ENCODE results near the gene C9orf72.
A peak's percentile ranks its signal among the peaks of the same experiment; 100 is the strongest.

The C9orf72 gene

GRCh38 chr9:27528076-27528885 lies 45.0 kb downstream of the C9orf72 start:
- Histone ChIP-seq H3K36me3 (ENCODE audit: insufficient read depth, low read depth, low read length) (no peaks in the 10 kb centered on the region), H3K27ac (ENCODE audit: low read length) (no peak overlapping the region), H3K9ac (ENCODE audit: low read depth, low read length) (peak overlapping the region; percentile 76; the same call in 1 of the 2 replicates), H3K4me3 (ENCODE audit: low read length) (peak overlapping the region; percentile 83), H3K9me3 (ENCODE audit: insufficient read depth, low read depth, low read length) (no peaks in the 10 kb centered on the region), H3K4me1 (ENCODE audit: insufficient read depth, low read length) (peaks cover 23% of the 10 kb centered on the region), H3K27me3 (ENCODE audit: insufficient read depth, low read length) (peaks cover 17% of the 10 kb centered on the region)

DNA sequence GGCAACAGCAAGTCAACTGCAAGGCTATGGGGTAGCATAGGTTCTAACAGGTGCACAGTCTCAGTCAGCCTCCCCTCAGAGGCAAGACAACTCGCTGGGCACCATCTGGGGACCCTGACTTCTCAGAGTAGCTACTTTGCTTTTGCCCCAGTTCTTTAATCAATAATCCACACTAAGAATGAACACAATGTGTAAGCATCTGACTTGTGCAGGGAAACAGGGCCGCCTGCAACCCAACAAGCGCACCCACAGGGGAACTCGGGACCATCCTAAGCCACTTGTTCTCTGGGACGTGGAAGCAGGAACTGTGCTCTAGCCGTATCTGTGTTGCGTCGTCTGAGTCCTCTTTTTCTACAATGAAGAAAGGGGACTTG lies 45.6 kb downstream of the C9orf72 start:
- Histone ChIP-seq H3K27ac (ENCODE audit: low read length) (no peak overlapping the region), H3K9me3 (ENCODE audit: insufficient read depth, low read depth, low read length) (no peaks in the 10 kb centered on the region), H3K4me1 (ENCODE audit: insufficient read depth, low read length) (peaks cover 28% of the 10 kb centered on the region), H3K9ac (ENCODE audit: low read depth, low read length) (peak overlapping the region; percentile 76; the same call in 1 of the 2 replicates), H3K4me3 (ENCODE audit: low read length) (peak overlapping the region; percentile 83), H3K27me3 (ENCODE audit: insufficient read depth, low read length) (peaks cover 17% of the 10 kb centered on the region), H3K36me3 (ENCODE audit: insufficient read depth, low read depth, low read length) (no peaks in the 10 kb centered on the region)

- Histone ChIP-seq H3K27ac (ENCODE audit: low read length) (no peak within 1 kb of the TSS), H3K4me1 (ENCODE audit: insufficient read depth, low read length) (peaks cover 27% of the 10 kb centered on the region), H3K4me3 (ENCODE audit: low read length) (no peak within 1 kb of the TSS), H3K36me3 (ENCODE audit: insufficient read depth, low read depth, low read length) (no peaks in the 10 kb centered on the region), H3K27me3 (ENCODE audit: insufficient read depth, low read length) (peaks cover 17% of the 10 kb centered on the region), H3K9me3 (ENCODE audit: insufficient read depth, low read depth, low read length) (no peaks in the 10 kb centered on the region), H3K9ac (ENCODE audit: low read depth, low read length) (no peak within 1 kb of the TSS)
These were observed 49.0 kb downstream of the C9orf72 start, which contains the start of gene IFNK for GRCh38 chr9:27524236-27524635. IFNK (plus strand) TSS chr9:27524290; CDS start chr9:27524337, 47 bp downstream.

DNA sequence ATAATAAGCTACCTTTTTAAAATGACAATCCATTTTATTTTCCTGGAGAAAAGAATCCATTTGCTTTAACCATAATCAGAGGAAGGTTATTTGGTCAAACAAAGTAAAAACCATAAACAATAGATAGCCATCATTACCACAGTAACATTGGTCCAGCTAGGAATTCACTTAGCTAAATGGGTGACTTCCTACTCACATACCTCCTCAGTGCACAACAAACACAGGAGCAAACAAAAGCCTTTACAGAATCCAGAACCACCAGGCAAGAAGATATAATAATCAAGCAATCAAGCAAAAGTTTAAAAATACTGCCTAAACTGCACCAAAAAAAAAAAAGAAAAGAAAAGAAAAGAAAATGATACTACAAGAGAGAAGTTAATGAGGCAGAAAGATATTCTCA lies 50.1 kb downstream of the C9orf72 start:
- peaks cover 27% of the 10 kb centered on the region for H3K4me1 ChIP-seq (ENCODE audit: insufficient read depth, low read length)
- no peak overlapping the region for H3K27ac ChIP-seq (ENCODE audit: low read length)

GRCh38 chr9:27520986-27521385 lies 52.3 kb downstream of the C9orf72 start:
- Histone ChIP-seq H3K4me3 (ENCODE audit: low read length) (no peak overlapping the region), H3K36me3 (ENCODE audit: insufficient read depth, low read depth, low read length) (no peaks in the 10 kb centered on the region), H3K27me3 (ENCODE audit: insufficient read depth, low read length) (peaks cover 2% of the 10 kb centered on the region), H3K4me1 (ENCODE audit: insufficient read depth, low read length) (peaks cover 16% of the 10 kb centered on the region), H3K27ac (ENCODE audit: low read length) (no peak overlapping the region), H3K9me3 (ENCODE audit: insufficient read depth, low read depth, low read length) (no peaks in the 10 kb centered on the region), H3K9ac (ENCODE audit: low read depth, low read length) (no peak overlapping the region)

More for the DNA sequence above, 50.1 kb downstream of the C9orf72 start:
- Histone ChIP-seq H3K36me3 (ENCODE audit: insufficient read depth, low read depth, low read length) (no peaks in the 10 kb centered on the region), H3K4me3 (ENCODE audit: low read length) (no peak overlapping the region), H3K27me3 (ENCODE audit: insufficient read depth, low read length) (peaks cover 17% of the 10 kb centered on the region), H3K9me3 (ENCODE audit: insufficient read depth, low read depth, low read length) (no peaks in the 10 kb centered on the region), H3K9ac (ENCODE audit: low read depth, low read length) (no peak overlapping the region)

- Histone ChIP-seq H3K27me3 (ENCODE audit: insufficient read depth, low read length) (no peaks in the 10 kb centered on the region), H3K4me3 (ENCODE audit: low read length) (no peak overlapping the region), H3K9me3 (ENCODE audit: insufficient read depth, low read depth, low read length) (no peaks in the 10 kb centered on the region), H3K9ac (ENCODE audit: low read depth, low read length) (no peak overlapping the region), H3K36me3 (ENCODE audit: insufficient read depth, low read depth, low read length) (no peaks in the 10 kb centered on the region), H3K27ac (ENCODE audit: low read length) (no peak overlapping the region), H3K4me1 (ENCODE audit: insufficient read depth, low read length) (peaks cover 11% of the 10 kb centered on the region)
These were observed 53.5 kb downstream of the C9orf72 start for GRCh38 chr9:27519466-27520465.

GRCh38 chr9:27518809-27519208 lies 54.5 kb downstream of the C9orf72 start:
- Histone ChIP-seq H3K4me3 (ENCODE audit: low read length) (no peak overlapping the region), H3K36me3 (ENCODE audit: insufficient read depth, low read depth, low read length) (no peaks in the 10 kb centered on the region), H3K9me3 (ENCODE audit: insufficient read depth, low read depth, low read length) (no peaks in the 10 kb centered on the region), H3K4me1 (ENCODE audit: insufficient read depth, low read length) (peaks cover 11% of the 10 kb centered on the region), H3K9ac (ENCODE audit: low read depth, low read length) (no peak overlapping the region), H3K27ac (ENCODE audit: low read length) (no peak overlapping the region), H3K27me3 (ENCODE audit: insufficient read depth, low read length) (no peaks in the 10 kb centered on the region)

- Histone ChIP-seq H3K27me3 (ENCODE audit: insufficient read depth, low read length) (no peaks in the 10 kb centered on the region), H3K36me3 (ENCODE audit: insufficient read depth, low read depth, low read length) (no peaks in the 10 kb centered on the region), H3K9ac (ENCODE audit: low read depth, low read length) (no peak overlapping the region), H3K4me1 (ENCODE audit: insufficient read depth, low read length) (peaks cover 7% of the 10 kb centered on the region), H3K27ac (ENCODE audit: low read length) (no peak overlapping the region), H3K4me3 (ENCODE audit: low read length) (no peak overlapping the region), H3K9me3 (ENCODE audit: insufficient read depth, low read depth, low read length) (no peaks in the 10 kb centered on the region)
These were observed 55.3 kb downstream of the C9orf72 start for GRCh38 chr9:27518006-27518405.

DNA sequence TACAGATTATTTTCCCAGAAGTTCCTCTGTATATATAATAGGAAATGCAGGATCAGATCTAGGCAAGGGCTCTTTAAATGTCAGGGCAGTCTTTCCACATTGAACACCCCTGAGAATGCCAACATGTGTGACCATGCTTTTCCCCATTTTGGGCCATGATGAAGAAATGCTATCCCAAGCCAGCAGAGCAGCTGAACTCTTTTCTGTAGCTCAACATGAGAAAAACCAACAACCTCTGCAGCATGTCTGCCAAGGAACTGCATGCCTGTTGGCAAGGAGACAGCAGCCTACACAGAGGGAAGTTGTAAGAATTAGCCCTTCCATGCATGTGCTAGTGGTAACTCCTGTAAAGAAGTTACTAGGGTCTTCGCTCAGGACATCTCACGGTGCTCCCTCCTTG lies 58.7 kb downstream of the C9orf72 start:
- Histone ChIP-seq H3K9me3 (ENCODE audit: insufficient read depth, low read depth, low read length) (no peaks in the 10 kb centered on the region), H3K9ac (ENCODE audit: low read depth, low read length) (no peak overlapping the region), H3K4me1 (ENCODE audit: insufficient read depth, low read length) (peaks cover 2% of the 10 kb centered on the region; the same call in 1 of the 2 replicates), H3K4me3 (ENCODE audit: low read length) (no peak overlapping the region), H3K27ac (ENCODE audit: low read length) (no peak overlapping the region), H3K36me3 (ENCODE audit: insufficient read depth, low read depth, low read length) (no peaks in the 10 kb centered on the region), H3K27me3 (ENCODE audit: insufficient read depth, low read length) (no peaks in the 10 kb centered on the region)

DNA sequence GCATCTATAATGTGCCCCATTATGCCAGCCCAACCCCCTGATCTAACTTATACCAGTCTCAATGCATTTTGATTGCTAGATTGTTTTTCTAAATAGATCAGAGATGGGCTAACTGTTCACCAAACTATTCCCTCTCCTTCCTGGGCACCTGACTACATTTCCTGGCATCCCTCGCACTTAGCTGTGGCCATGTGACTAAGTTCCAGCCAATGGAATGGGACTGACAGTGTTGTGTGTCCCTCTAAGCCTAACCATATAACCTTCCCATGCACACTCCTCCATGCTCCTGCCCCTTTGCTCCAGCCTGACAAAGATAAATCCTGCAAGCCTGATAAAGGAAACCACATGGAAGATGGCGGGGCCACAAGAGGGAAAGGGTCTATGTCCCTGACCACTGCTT lies 61.5 kb downstream of the C9orf72 start:
- no peak overlapping the region for H3K9ac ChIP-seq (ENCODE audit: low read depth, low read length)
- no peaks in the 10 kb centered on the region for H3K36me3 ChIP-seq (ENCODE audit: insufficient read depth, low read depth, low read length)
- H3K9me3 ChIP-seq (ENCODE audit: insufficient read depth, low read depth, low read length) = no peaks in the 10 kb centered on the region
- no peak overlapping the region for H3K27ac ChIP-seq (ENCODE audit: low read length)
- no peaks in the 10 kb centered on the region for H3K27me3 ChIP-seq (ENCODE audit: insufficient read depth, low read length)
- no peaks in the 10 kb centered on the region for H3K4me1 ChIP-seq (ENCODE audit: insufficient read depth, low read length)
- H3K4me3 ChIP-seq (ENCODE audit: low read length) = no peak overlapping the region

GRCh38 chr9:27510780-27511179 lies 62.5 kb downstream of the C9orf72 start:
- Histone ChIP-seq H3K9me3 (ENCODE audit: insufficient read depth, low read depth, low read length) (no peaks in the 10 kb centered on the region), H3K4me3 (ENCODE audit: low read length) (no peak overlapping the region), H3K4me1 (ENCODE audit: insufficient read depth, low read length) (no peaks in the 10 kb centered on the region), H3K36me3 (ENCODE audit: insufficient read depth, low read depth, low read length) (no peaks in the 10 kb centered on the region), H3K27ac (ENCODE audit: low read length) (no peak overlapping the region), H3K27me3 (ENCODE audit: insufficient read depth, low read length) (no peaks in the 10 kb centered on the region), H3K9ac (ENCODE audit: low read depth, low read length) (no peak overlapping the region)
